ACHN (cell line): ENCODE data around the gene ZDHHC14.

Experiments used
- DNase-seq: peaks from one replicate; pipeline ENCODE4 v3.0.0-alpha.2; 2015
- in situ Hi-C: cut with HindIII; loops from 2 replicates; pipeline ENCODE4 v1.10.0; 2017; ENCODE audit warnings: low sequenced_read_pairs, low pct_ligation_motif_present, low pct_unique_long_range_greater_than_20kb

The ZDHHC14 gene

DNA sequence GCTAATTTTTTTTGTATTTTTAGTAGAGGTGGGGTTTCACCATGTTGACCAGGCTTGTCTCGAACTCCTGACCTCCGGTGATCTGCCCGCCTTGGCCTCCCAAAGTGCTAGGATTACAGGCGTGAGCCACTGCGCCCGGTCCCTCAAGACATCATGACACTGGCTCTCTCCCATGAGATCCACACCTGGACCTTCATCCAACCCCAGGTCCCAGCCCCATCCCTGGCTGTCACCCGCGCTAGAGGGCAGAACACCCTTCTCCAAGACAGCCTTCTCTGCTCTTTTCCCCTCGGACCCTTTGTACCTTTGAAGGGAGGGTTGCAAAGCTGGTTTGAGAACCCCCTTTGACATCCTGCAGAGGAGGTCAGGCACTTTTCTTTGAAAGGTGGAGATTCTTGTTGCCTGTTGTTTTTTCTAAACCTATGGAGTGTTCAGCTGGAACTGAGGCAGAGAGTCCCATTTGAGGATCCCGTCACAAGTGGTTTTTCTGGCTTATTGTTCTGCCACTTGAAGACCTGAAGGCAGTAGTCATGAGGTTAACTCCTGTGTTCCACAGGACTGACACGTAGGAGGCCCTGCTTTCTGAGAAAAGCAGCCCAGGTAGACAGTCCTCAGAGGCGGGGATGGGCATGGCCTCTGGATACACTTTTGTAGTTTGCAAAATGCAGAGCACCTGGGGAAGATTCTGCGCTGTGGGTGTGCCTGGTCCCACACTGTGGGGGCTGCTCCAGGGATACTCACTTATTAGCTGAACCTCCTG is 270.9 kb downstream of the ZDHHC14 start:
- in situ Hi-C loops, result no loop called here
- DNase-seq, result no peak

DNA sequence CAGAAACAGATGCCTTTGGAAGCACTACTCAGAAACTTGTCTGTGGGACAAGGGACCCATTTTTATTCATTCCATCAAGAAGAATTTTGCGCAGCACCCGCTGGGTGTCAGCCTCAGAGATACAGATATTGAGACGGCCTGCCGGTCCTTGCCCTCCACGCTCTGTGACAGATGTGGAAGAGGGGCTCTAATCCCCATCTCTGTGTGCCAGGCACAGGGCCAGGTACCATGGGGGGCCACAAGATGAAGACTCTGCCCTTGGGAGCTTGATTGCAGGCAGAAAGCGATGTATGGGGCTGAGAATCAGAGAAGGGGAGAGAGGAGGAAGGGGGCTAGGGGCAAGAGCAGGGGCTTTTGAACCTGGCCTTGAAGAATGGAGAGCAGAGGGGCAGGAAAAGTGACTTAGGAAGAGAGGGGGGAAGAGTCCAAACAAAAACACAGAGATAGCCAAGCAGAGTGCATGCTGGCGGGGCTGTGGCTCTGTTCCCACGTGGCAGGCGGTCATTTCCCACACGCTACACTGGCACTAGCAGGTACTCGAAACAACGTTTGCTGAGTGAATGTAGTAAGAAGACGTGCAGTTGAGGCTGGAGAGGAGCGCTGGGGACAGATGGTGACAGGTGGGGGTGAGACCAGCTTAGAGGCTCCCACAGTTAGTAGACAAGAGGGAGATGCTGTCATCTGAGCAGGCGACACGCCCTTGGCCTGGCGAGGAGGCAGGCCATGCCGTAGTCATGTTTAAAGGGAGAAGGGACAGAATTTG is 271.8 kb downstream of the ZDHHC14 start:
- in situ Hi-C loops, result no loop called here
- no peak for DNase-seq

DNA sequence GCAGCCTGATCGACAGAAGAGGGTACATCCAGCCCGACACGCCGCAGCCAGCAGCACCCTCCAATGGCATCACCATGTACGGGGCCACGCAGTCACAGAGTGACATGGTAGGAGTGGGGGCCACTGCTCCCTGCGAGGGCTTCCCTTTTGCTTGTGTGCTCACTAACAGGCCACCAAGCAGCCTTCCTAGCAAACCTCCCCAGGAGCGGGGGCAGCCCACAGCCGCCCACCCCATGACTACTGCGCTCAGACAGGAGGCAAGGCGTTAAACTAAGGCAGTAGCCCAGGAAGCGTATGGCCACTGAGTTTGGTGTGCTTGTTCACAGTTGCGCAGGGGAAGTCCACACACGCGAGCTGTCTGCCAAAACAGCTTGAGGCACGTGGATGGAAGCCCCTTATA is 272.5 kb downstream of the ZDHHC14 start:
- no peak for DNase-seq
- in situ Hi-C loops, result no loop called here

GRCh38 chr6:157655139-157655538 is 274.1 kb downstream of the ZDHHC14 start:
- no peak for DNase-seq
- in situ Hi-C loops, result no loop called here

DNA sequence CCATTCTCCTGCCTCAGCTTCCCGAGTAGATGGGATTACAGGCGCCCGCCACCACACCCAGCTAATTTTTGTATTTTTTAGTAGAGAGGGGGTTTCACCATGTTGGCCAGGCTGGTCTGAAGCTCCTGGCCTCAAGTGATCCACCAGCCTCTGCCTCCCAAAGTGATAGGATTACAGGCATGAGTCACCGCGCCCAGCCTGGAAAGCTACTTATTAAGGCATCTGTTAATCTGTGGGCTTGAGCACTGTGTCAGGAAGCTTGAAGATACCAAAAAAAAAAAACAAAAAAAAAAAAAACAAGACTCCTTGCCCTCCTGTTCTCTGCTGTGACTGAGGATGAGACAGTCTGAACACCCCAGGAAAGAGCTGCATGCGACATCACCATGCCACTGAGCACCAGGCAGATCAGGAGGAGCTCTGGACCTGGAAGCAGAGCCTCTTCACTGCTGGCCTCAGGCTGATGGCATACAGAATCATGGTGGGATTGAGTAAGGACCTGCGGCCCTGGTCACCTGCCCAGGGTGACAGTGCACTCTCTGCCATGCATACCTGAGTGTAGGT is 275.5 kb downstream of the ZDHHC14 start:
- in situ Hi-C loops, result no loop called here
- no peak for DNase-seq

- no peak for DNase-seq
- in situ Hi-C loops, result no loop called here
Observed at GRCh38 chr6:157657754-157658153, 276.8 kb downstream of the ZDHHC14 start.

DNA sequence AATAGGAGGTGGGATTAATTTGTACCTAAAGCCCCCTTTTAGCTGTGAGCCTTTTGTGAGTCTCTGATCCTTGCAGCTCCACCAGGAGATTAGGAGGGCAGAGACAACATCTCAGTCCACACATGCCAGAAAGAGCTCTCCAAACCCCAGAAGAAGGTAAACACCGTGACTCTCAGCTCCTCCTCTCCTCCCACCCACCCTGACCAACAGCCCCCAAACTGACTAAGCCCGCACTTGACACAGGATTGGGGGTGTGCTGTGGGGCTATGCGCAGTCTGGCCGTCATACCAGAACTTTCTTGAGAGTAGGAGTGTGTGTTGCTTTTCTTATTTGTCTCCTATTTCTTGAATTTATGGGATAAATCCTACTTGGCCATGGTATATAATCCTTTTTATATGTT is 277.3 kb downstream of the ZDHHC14 start:
- in situ Hi-C loops, result no loop called here
- no peak for DNase-seq

- no peak for DNase-seq
- in situ Hi-C loops, result no loop called here
Observed at GRCh38 chr6:157659536-157660271, 278.7 kb downstream of the ZDHHC14 start.

- no peak for DNase-seq
- in situ Hi-C loops, result no loop called here
Observed at GRCh38 chr6:157660414-157660813, 279.4 kb downstream of the ZDHHC14 start.

- in situ Hi-C loops, result no loop called here
- no peak for DNase-seq
Observed at GRCh38 chr6:157661652-157662051, 280.7 kb downstream of the ZDHHC14 start.

DNA sequence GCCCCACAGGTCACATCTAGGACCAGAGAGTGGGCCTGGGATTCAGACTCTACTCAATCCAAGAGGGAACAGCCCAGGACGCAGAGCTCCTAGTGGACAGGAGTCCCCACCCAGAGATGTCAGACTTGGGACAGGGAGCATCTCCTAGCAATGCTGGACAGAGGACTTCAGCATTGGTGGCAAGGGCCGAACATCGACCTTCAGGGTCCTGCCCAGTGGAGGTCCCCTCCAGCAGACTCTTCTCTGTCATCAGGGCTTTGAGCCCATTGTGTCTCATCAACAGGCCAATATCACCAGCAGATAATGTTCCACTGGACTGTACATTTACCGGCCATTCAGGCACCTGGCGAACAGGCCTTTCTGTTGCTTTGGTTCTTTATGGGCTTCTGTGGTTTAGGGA is 282.3 kb downstream of the ZDHHC14 start:
- no peak for DNase-seq
- in situ Hi-C loops, result no loop called here

DNA sequence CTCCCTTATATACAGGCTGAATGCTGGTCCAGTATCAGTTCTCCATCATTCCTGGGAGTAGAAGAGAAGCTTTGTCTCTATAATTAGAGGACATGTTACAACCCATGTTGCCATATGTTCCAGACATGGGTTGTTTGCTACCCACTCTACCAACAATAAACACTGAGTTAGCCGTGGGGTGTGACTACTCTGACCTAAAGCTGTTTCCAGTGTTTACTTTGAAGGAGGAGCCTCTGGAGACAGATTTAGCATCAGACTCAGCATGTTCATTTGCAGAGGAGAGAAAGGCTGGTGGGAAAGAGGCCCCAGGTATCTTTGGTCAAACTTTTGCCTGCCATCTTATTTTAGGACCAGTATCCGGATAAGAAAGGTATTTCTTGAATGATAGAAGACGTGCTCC is 284.2 kb downstream of the ZDHHC14 start:
- in situ Hi-C loops, result no loop called here
- no peak for DNase-seq

DNA sequence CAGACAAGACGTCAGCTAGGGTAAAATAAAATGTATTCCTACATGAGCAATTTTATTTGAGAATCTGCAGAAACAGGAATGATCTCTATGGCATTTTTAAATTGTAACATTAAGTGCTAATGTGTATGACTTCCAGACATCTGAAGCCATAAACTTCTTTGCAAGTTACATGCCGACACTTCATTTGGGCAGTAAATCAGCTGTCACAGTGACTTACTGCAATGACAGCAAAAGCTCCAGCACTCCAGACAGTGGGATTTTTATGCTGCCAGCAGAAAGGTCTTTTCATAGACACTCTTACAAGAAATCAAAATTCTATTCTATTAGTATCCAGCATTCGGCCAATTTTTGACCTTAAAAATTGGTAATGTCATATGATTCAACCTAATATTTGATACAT is 285.7 kb downstream of the ZDHHC14 start:
- no peak for DNase-seq
- in situ Hi-C loops, result no loop called here

DNA sequence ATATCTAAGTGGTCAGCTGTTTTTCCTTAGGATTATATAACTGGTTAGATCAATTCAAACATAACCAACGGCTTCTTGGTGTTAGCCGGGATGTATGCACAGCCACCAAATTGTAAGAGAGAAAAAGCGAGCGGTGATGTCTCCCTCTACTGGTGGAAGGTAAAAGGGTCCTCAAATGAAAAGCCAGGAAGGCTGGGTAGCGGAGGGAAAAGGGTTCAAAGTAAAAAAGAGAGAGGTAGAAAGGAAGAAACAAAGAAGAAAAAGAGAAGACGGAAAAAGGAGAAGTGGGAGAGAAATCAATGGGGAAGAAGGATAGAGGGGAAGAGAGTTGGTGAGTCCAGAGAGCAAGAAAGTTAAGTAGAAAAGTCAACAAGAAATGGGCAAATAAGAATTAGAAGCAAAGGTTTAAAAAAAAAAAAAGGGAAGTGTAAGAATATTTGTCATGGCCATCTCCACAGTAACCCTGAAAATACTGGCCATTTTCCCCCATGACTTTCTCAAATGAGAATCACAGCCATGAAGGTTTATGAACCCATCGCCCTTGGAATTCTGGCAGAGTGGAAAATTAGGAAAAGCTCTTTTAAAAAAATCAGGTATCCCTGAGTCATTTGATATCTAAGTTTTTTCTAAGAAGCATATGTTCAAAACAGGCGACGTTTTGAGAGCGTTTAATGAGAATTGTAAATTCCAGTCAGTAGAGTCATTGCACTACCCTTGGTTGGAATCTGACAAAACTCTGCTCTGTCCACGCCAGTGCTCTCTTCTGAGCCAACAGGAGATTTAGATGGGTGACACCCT is 286.4 kb downstream of the ZDHHC14 start:
- DNase-seq, result peak; percentile 59
- in situ Hi-C loops, result no loop called here

DNA sequence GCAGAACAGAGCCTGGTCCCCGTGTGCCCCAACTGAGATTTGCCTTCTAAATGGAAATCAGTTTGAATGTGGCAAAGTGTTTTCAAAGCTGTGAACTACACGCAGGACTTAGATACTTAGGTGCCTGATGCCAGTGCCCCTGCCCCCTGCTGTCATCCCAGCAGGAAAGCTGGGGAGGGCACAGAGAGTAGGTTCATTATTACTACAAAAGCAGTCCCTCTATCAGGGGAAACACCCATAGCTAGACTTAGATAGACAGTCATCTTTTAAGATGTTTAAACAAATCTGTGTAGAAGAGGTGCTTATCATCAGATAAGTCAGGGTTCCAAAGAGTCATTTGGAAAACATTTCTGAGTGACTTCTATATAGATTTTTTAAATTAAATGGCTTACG is 287.0 kb downstream of the ZDHHC14 start:
- in situ Hi-C loops, result no loop called here
- no peak for DNase-seq

GRCh38 chr6:157668713-157669112 is 287.7 kb downstream of the ZDHHC14 start:
- no peak for DNase-seq
- in situ Hi-C loops, result no loop called here

GRCh38 chr6:157669323-157669722 is 288.3 kb downstream of the ZDHHC14 start:
- DNase-seq, result no peak
- in situ Hi-C loops, result no loop called here

GRCh38 chr6:157669747-157670216 is 288.8 kb downstream of the ZDHHC14 start:
- in situ Hi-C loops, result no loop called here
- no peak for DNase-seq
